ENCODE measurements around the gene LTA4H. TPM values are rescaled to one million over a fixed set of nuclear protein-coding genes. Genes with fewer than 3 reads are reported as not detected.

The LTA4H gene
- total and polyA plus RNA-seq, 2 of the 4 experiments (the other 2 are of a cell fraction): 41.0 to 43.3 TPM

- no peak overlapping the region for H2AK5ac ChIP-seq (ENCODE audit: low read depth, low read length)
- no peak overlapping the region for H2BK5ac ChIP-seq (ENCODE audit: low read depth, low read length, poor library complexity, severe bottlenecking)
- H3K23ac ChIP-seq (ENCODE audit: low read depth, low read length): no peak overlapping the region
- H2AK9ac ChIP-seq (replicated peaks; ENCODE audit: low read depth, low read length, poor library complexity): no peak overlapping the region
- H3K9me1 ChIP-seq (ENCODE audit: insufficient read depth, low read length): no peaks in the 10 kb centered on the region
- H4K5ac ChIP-seq (ENCODE audit: low read depth, low read length): no peak overlapping the region
- H3K14ac ChIP-seq (replicated peaks; ENCODE audit: low read depth, low read length): no peak overlapping the region
- no peaks in the 10 kb centered on the region for H3K79me1 ChIP-seq (ENCODE audit: low read depth in 1 of 2, low read length in 2 of 2)
- no CpG with 5 or more reads among the region's 7 CpGs for WGBS, 2 experiments (ENCODE audit: extremely low coverage in 2 of 2, insufficient read length in 1 of 2)
- DNase-seq (no peak), ATAC-seq (ENCODE audit: low read depth) (no peak)
- in situ Hi-C loops (cut with MboI; ENCODE audit: low sequenced_read_pairs) (no loop called here), intact Hi-C loops (cut with micrococcal nuclease) (no loop called here), dilution Hi-C loops (cut with HindIII; ENCODE audit: low sequenced_read_pairs, unreplicated experiment) (loop anchor here (10.0 kb wide), 1 partner anchor 445 kb away; no protein-coding TSS in a partner anchor)
- H3K4me3 ChIP-seq (ENCODE audit: insufficient read depth, low read depth, low read length): no peak overlapping the region
- no peak overlapping the region for H3K27ac ChIP-seq (ENCODE audit: insufficient read depth, low read length)
- H2AFZ ChIP-seq (replicated peaks; ENCODE audit: low read length, poor library complexity): no peak overlapping the region
- no peak overlapping the region for H4K91ac ChIP-seq (ENCODE audit: insufficient read depth, low read depth, low read length)
- no peak overlapping the region for H4K8ac ChIP-seq (ENCODE audit: low read depth in 2 of 2, low read length in 2 of 2)
- TF ChIP-seq CTCF (conservative IDR thresholded peaks at IDR 0.05; ENCODE audit: low read depth, low read length) (no peak), BHLHE40 (IDR thresholded peaks at IDR 0.05; ENCODE audit: low read depth, low read length) (no peak), RCOR1 (IDR thresholded peaks at IDR 0.05; ENCODE audit: insufficient replicate concordance, low read length) (no peak), MAZ (IDR thresholded peaks at IDR 0.05; ENCODE audit: borderline replicate concordance, low read depth, low read length) (no peak), CEBPB (IDR thresholded peaks at IDR 0.05; ENCODE audit: low read depth, low read length) (no peak), CHD1 (IDR thresholded peaks at IDR 0.05; ENCODE audit: low read depth, low read length) (no peak), USF2 (IDR thresholded peaks at IDR 0.05; ENCODE audit: low read depth, low read length) (no peak), NFE2L2 (IDR thresholded peaks at IDR 0.05; ENCODE audit: low read depth, low read length) (no peak), SMC3 (IDR thresholded peaks at IDR 0.05; ENCODE audit: low read depth, low read length) (no peak), RFX5 (IDR thresholded peaks at IDR 0.05; ENCODE audit: low read depth, low read length) (no peak), POLR2A (IDR thresholded peaks at IDR 0.05; ENCODE audit: low read depth, low read length) (no peak), MAFK (IDR thresholded peaks at IDR 0.05; ENCODE audit: low read depth, low read length) (no peak)
- H3K18ac ChIP-seq (ENCODE audit: low read depth, low read length): no peak overlapping the region
- no peak overlapping the region for H3K4ac ChIP-seq (ENCODE audit: low read depth, low read length)
- ChIA-PET CTCF (no interaction called here), POLR2A (ENCODE audit: unreplicated experiment) (no interaction called here)
- no peak overlapping the region for H2BK120ac ChIP-seq (ENCODE audit: low read depth, low read length)
- H4K20me1 ChIP-seq (ENCODE audit: insufficient read depth, low read length): no peaks in the 10 kb centered on the region
- H3K4me2 ChIP-seq (ENCODE audit: low read depth, low read length): no peak overlapping the region
- no peak overlapping the region for H2BK20ac ChIP-seq (ENCODE audit: low read depth, low read length)
- H2BK15ac ChIP-seq (ENCODE audit: low read depth, low read length): no peak overlapping the region
- H3K56ac ChIP-seq (ENCODE audit: extremely low read depth, insufficient read depth, low read length): no peak overlapping the region
- H3K4me1 ChIP-seq (ENCODE audit: control insufficient read depth, insufficient read depth, low read length): no peaks in the 10 kb centered on the region
- H3K36me3 ChIP-seq (ENCODE audit: control insufficient read depth, insufficient read depth, low read length): no peaks in the 10 kb centered on the region
- peaks cover 2% of the 10 kb centered on the region; the same call in 1 of the 2 replicates for H3K9me3 ChIP-seq (ENCODE audit: control insufficient read depth, insufficient read depth, low read length)
- no peak overlapping the region for H3K9ac ChIP-seq (ENCODE audit: low read depth, low read length)
- no TSS peak for BruUV-seq (replicated peaks)
- H3K27me3 ChIP-seq (ENCODE audit: control insufficient read depth, insufficient read depth, low read length): peaks cover 11% of the 10 kb centered on the region
These were observed 34.3 kb upstream of the LTA4H start for GRCh38 chr12:96069511-96070231.

Data from IMR-90 (cell line).